T-helper 2 cell treated with Interferon-gamma antibody and Interleukin-4, amounts not matched to agents 100 ng/mL and 5 ng/mL, for 36 hours (primary cell): ENCODE results near the gene ZNF48. TPM values are rescaled to one million over a fixed set of nuclear protein-coding genes. Genes with fewer than 3 reads are reported as not detected.

Experiments
- intact Hi-C: fragments of 100-400 bp; cut with micrococcal nuclease; formaldehyde crosslinking; loops from one replicate; pipeline ENCODE4 v1.15.1; 2023
- total RNA-seq: library from RNA; stranded (reverse); gene quantifications from 2 replicates; pipeline ENCODE4 v1.2.3, GENCODE V29; 2022

The ZNF48 gene
- total RNA-seq, 1 donor from 2014 or later: 11.8 TPM

GRCh38 chr16:30357715-30358576, 37.3 kb upstream of the ZNF48 start:
- intact Hi-C loops: loop anchor here (5.0 kb wide), 1 partner anchor 49 kb away; the partner anchor contains the start of gene ZNF771

- intact Hi-C loops: loop anchor here (5.0 kb wide), 1 partner anchor 49 kb away; the partner anchor contains the start of gene ZNF771
Measured at GRCh38 chr16:30358577-30358936, 36.7 kb upstream of the ZNF48 start.

- intact Hi-C loops: loop anchor here (5.0 kb wide), 1 partner anchor 48 kb away; the partner anchor contains the start of gene ZNF771
Measured at GRCh38 chr16:30358990-30359870, 36.0 kb upstream of the ZNF48 start.

- intact Hi-C loops: loop anchor here (5.0 kb wide), 1 partner anchor 47 kb away; the partner anchor contains the start of gene ZNF771
Measured at GRCh38 chr16:30359871-30360170, 35.4 kb upstream of the ZNF48 start.

GRCh38 chr16:30361180-30361579, 34.0 kb upstream of the ZNF48 start:
- intact Hi-C loops: no loop called here

GRCh38 chr16:30365200-30365599, 30.0 kb upstream of the ZNF48 start:
- intact Hi-C loops: no loop called here

- intact Hi-C loops: no loop called here
Measured at GRCh38 chr16:30366511-30366910, 28.7 kb upstream of the ZNF48 start.

GRCh38 chr16:30367349-30368009, 27.7 kb upstream of the ZNF48 start:
- intact Hi-C loops: no loop called here

- intact Hi-C loops: no loop called here
Measured at GRCh38 chr16:30368122-30368791, 27.0 kb upstream of the ZNF48 start.

- intact Hi-C loops: no loop called here
Measured at GRCh38 chr16:30368792-30369090, 26.5 kb upstream of the ZNF48 start.

GRCh38 chr16:30369091-30369937, 25.9 kb upstream of the ZNF48 start:
- intact Hi-C loops: no loop called here

- intact Hi-C loops: loop anchor here (1.0 to 5.0 kb wide), 9 partner anchors 8 to 553 kb away; partner anchors contain the start of genes ALDOA, CD2BP2, FBRS and FBXL19
Measured at GRCh38 chr16:30369938-30370455, 25.2 kb upstream of the ZNF48 start.

GRCh38 chr16:30370456-30371247, 24.6 kb upstream of the ZNF48 start, which contains the start of gene TBC1D10B:
Gene TBC1D10B (minus strand): TSS chr16:30370494. CDS start chr16:30370183, 311 bp downstream.
- intact Hi-C loops: loop anchor here (1.0 to 5.0 kb wide), 10 partner anchors 8 to 552 kb away; partner anchors contain the start of genes ALDOA, CD2BP2, FBRS and FBXL19

- intact Hi-C loops: loop anchor here (1.0 to 5.0 kb wide), 4 partner anchors 11 to 551 kb away; partner anchors contain the start of genes ALDOA, FBXL19, ITGAL and SEPTIN1
Measured at GRCh38 chr16:30371248-30371816, 23.9 kb upstream of the ZNF48 start.

- intact Hi-C loops: loop anchor here (5.0 kb wide), 1 partner anchor 100 kb away; the partner anchor contains the start of gene ITGAL
Measured at GRCh38 chr16:30372038-30372712, 23.0 kb upstream of the ZNF48 start.

- intact Hi-C loops: loop anchor here (5.0 kb wide), 1 partner anchor 100 kb away; the partner anchor contains the start of gene ITGAL
Measured at GRCh38 chr16:30372725-30373124, 22.5 kb upstream of the ZNF48 start.

- intact Hi-C loops: loop anchor here (5.0 kb wide), 1 partner anchor 98 kb away; the partner anchor contains the start of gene ITGAL
Measured at GRCh38 chr16:30374538-30374937, 20.7 kb upstream of the ZNF48 start, which contains the start of gene MYL11. Gene MYL11 (plus strand): TSS chr16:30374802. CDS start chr16:30374858, 56 bp downstream.
